Measurements from ENCODE around the gene TMEM163.
"Not testable (repeated sequence)": the region's sequence is repeated elsewhere in the genome, so short reads cannot be mapped to it uniquely, and the experiment has no call there.

Gene TMEM163

GRCh38 chr2:134718817-134719814 lies at the start of gene TMEM163:
Gene TMEM163 (minus strand): TSS chr2:134719000.
- no peak for DNase-seq (ENCODE audit: low read depth in 2 of 3, low spot score in 2 of 3)

DNA sequence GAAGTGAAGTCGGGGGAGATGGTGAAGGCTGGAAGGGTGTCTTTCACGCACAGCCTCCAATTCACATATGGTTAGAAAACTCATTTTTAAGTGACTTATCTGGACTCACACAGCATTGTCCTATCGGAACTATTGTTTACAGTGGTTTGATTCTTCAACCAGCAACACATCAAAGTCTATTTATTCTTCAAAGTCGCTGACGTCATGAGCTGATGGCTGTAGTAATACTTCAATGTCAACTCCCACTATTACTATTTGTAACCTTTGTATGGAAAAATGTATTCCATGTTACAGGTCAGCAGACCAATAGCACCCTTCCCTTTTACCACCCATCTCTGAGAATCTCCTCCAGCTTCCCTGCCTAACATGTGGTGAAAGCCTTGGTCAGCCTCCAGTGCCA lies 47.8 kb upstream of the TMEM163 start:
- DNase-seq (ENCODE audit: low read depth in 2 of 3, low spot score in 2 of 3): no peak

DNA sequence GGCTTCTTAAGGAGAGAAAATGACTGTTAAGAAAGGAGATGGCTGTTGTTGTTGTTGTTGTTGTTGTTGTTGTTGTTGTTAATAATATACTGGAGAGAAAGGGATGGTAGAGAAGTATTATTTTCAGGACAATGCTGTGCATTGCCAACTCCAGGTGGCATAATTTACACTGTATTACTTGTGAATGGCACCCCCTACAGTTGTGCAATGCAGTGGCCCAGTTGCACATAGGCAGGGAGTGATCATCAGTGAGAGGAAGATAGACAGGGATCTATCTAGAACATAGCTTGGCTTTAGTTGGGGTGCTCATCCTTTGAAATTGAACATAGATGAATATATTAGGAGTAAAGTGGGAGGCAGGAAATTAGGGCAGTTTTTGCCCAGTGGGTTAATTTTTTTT lies 47.2 kb upstream of the TMEM163 start:
- DNase-seq (ENCODE audit: low read depth in 2 of 3, low spot score in 2 of 3): no peak

DNA sequence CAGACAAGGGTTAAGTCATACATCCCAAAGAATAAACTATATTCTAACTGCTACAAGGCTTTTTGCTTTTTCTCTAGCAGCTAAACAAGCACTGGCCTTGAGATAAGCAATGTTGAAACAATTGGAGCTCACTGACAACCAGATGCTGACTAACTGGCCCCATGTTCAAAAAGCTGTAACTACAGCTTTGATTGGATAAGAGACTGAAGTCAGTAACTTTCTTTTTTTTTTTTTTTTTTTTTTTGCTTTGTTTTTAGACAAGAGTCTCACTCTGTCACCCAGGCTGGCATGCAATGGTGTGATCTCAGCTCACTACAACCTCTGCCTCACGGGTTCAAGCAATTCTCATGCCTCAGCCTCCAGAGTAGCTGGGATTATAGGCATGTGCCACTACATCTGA lies 45.4 kb upstream of the TMEM163 start:
- no peak for DNase-seq (ENCODE audit: low read depth in 2 of 3, low spot score in 2 of 3)

GRCh38 chr2:134763164-134763710 lies 44.4 kb upstream of the TMEM163 start:
- no peak for DNase-seq (ENCODE audit: low read depth in 2 of 3, low spot score in 2 of 3)

DNA sequence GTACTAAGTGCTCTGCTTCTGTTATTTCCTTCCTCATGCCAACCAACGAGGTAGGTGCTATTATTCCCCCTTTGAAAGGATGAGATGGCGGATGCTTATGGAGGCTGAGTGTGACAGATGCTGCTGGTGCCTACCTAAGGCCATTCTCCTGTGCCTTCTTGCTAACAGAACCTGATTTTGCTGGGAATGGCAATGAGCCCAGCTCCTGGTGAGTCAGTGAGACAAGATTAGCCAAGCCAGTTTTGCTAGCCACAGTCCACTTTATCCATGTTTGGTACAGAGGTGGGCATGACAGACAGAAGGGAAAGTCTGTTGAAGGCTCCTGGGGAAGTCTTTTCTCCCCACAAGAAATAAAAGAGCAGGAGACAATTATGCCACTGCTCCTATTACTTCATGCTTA lies 43.7 kb upstream of the TMEM163 start:
- no peak for DNase-seq (ENCODE audit: low read depth in 2 of 3, low spot score in 2 of 3)

DNA sequence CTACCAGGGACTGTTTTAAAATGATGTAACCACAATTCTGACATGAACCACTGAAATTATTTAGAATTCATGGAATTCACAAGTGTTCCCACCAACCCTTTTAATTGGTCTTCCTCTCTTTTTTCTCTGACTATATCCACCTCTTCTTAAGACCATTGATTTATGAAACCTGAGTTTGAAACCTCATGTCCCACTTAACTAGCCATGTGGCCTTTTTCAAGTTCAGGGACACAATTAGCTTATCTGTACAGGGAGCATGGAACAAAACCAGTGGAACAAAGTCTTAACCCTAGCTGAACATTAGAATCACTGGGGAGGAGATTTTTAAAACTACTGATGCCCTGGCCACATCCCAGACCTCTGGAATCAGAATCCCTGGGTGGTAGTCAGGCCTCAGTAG lies 41.6 kb upstream of the TMEM163 start:
- DNase-seq (ENCODE audit: low read depth in 2 of 3, low spot score in 2 of 3): no peak

GRCh38 chr2:134758633-134759032 lies 39.8 kb upstream of the TMEM163 start:
- DNase-seq (ENCODE audit: low read depth in 2 of 3, low spot score in 2 of 3): no peak

GRCh38 chr2:134751981-134752380 lies 33.2 kb upstream of the TMEM163 start:
- DNase-seq (ENCODE audit: low read depth in 2 of 3, low spot score in 2 of 3): not testable (repeated sequence)

- no peak for DNase-seq (ENCODE audit: low read depth in 2 of 3, low spot score in 2 of 3)
Observed at GRCh38 chr2:134745546-134745945, 26.7 kb upstream of the TMEM163 start.

DNA sequence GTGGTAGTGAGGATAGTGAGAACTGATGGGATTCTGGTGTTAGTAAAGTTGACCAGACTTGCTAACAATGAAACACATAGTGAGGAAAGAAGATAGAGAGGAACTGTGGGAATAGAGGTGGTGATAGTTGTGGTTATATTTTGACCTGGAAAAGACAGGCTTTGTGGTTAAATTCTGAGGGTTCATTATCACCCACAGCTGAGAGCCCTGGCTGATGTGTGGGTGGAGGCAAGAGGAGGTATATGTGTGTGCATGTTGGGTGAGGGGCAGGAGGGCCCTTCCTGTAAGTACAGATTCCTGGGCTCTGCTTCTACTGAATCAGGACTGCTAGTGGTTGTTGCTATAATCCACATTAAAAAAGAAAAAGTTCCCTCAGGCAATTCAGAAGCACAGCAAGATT lies 26.2 kb upstream of the TMEM163 start:
- DNase-seq (ENCODE audit: low read depth in 2 of 3, low spot score in 2 of 3): no peak

DNA sequence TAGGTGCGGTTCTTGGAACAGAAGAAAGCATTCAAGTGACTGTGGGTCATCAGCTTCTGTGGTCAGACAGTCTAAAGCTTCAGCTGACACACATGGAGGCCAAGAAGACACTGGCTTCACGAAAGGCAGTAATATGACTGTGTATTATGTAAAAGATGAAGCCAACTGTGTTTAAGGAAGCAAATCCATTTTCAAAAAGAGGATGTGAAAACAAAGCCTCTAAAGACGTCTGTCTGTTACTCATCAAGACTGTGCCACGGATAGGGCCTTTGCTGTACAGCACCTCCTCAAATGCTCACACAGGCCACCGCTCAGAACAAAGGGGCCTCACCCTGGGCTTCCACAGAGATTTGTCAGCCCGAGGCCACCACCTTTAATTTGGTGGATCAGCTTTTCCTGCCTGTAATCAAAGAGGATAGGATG lies 21.1 kb upstream of the TMEM163 start:
- no peak for DNase-seq (ENCODE audit: low read depth in 2 of 3, low spot score in 2 of 3)

DNA sequence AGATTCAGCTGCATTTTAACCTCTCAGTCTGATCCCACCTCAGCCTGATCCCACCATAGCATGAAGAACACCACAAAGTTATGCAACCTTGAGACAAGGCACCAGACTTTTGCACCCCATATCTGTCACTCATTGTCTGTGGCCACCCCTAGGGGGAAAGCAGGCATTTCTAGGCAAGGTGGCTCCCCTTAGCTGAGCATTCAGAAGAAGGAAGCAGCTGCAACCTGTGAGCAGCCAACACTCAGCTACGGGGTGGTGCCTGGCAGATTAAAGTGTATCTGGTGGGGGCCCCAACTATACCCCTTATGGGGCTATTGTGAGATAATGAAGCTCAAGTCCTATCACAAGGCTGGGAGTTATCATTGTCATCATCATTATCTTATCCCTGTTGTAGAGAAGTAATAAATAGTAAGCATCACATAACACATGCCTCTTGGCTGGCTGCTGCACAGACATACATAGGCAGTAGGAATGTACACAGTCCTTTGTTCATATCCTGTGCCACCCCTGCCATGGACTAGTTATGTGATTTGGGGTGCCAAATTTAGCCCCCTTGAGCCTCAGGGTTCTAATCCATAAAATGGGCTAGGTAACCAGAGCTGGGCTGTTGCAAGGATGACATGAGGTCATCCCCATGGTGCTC lies 20.6 kb upstream of the TMEM163 start:
- no peak for DNase-seq (ENCODE audit: low read depth in 2 of 3, low spot score in 2 of 3)

GRCh38 chr2:134738141-134738870 lies 19.5 kb upstream of the TMEM163 start:
- no peak for DNase-seq (ENCODE audit: low read depth in 2 of 3, low spot score in 2 of 3)

DNA sequence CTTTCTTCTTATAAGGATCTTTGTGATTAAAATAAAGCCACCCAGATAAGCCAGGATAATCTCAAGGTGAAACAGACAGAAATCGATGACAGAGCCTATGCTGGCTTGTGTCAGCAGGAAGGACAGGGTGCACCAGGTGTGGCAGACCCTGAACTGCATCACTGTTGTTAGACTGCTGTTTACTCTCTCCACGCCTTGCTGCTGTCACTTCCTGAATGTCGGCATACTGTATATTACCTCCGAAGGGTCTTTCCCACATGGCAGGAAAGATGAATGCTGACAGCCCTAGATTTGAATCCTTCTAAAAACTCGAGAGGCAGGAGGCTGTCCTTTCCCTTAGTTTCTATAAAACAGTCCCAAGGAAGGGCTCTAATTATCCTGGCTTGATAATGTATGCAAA lies 18.9 kb upstream of the TMEM163 start:
- DNase-seq (ENCODE audit: low read depth in 2 of 3, low spot score in 2 of 3): no peak

DNA sequence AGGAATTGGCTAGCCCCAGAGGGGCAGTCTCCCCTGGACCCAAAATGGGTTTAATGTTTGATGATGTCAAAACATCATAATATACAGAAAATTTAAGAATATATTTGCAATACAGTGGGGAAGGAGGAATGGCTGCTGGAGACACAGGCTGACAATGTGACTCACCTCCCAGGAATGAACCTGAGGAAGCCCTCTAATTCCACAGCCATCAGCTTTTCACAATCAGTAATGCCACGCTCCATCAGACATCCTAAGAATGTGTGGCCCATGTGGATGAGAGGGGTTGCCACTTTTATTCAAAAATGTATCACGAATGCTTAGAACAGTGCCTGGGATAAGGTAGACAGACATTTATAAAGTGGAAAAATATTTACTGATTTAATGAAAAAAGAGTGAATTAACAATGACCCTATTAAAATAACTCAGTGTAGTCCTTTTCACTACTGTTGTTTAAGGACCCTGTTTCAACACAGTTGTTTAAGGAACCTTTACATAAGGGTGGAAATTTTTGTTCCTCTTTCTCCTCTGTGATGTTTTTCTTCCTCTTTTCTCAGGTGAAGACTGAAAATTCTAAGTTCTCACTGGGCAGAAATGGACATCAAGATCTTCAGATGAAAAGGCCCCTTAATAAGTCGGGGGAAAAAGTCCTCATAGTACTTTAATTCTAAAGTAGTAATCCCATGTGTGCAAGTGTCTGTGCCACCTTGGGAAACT lies 17.5 kb upstream of the TMEM163 start:
- no peak for DNase-seq (ENCODE audit: low read depth in 2 of 3, low spot score in 2 of 3)

GRCh38 chr2:134728163-134728562 lies 9.4 kb upstream of the TMEM163 start:
- DNase-seq (ENCODE audit: low read depth in 2 of 3, low spot score in 2 of 3): no peak

GRCh38 chr2:134727385-134727784 lies 8.6 kb upstream of the TMEM163 start:
- no peak for DNase-seq (ENCODE audit: low read depth in 2 of 3, low spot score in 2 of 3)

GRCh38 chr2:134726645-134727044 lies 7.8 kb upstream of the TMEM163 start:
- DNase-seq (ENCODE audit: low read depth in 2 of 3, low spot score in 2 of 3): no peak

- DNase-seq (ENCODE audit: low read depth in 2 of 3, low spot score in 2 of 3): no peak
Observed at GRCh38 chr2:134725876-134726275, 7.1 kb upstream of the TMEM163 start.

- DNase-seq (ENCODE audit: low read depth in 2 of 3, low spot score in 2 of 3): no peak
Observed at GRCh38 chr2:134724341-134724740, 5.5 kb upstream of the TMEM163 start.

Measured in activated CD8-positive, alpha-beta memory T cell treated with anti-CD3 and anti-CD28 coated beads for 48 hours (primary cell).